ENCODE measurements around the gene TCIRG1. TPM values are rescaled to one million over a fixed set of nuclear protein-coding genes. Genes with fewer than 3 reads are reported as not detected.

TCIRG1 gene
- total and polyA plus RNA-seq, 12 donors, result 28.4 to 1,150 (median 258) TPM

- 71 to 89% (median 75%) methylated on average over 12 to 14 of the region's 14 CpGs for WGBS, 4 donors
- peak in 1 of 7 donors; percentile 13 for DNase-seq
- TF ChIP-seq, protein P1, sequence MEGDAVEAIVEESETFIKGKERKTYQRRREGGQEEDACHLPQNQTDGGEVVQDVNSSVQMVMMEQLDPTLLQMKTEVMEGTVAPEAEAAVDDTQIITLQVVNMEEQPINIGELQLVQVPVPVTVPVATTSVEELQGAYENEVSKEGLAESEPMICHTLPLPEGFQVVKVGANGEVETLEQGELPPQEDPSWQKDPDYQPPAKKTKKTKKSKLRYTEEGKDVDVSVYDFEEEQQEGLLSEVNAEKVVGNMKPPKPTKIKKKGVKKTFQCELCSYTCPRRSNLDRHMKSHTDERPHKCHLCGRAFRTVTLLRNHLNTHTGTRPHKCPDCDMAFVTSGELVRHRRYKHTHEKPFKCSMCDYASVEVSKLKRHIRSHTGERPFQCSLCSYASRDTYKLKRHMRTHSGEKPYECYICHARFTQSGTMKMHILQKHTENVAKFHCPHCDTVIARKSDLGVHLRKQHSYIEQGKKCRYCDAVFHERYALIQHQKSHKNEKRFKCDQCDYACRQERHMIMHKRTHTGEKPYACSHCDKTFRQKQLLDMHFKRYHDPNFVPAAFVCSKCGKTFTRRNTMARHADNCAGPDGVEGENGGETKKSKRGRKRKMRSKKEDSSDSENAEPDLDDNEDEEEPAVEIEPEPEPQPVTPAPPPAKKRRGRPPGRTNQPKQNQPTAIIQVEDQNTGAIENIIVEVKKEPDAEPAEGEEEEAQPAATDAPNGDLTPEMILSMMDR (IDR thresholded peaks at IDR 0.05), result no peak
- TF ChIP-seq POLR2A (IDR thresholded peaks at IDR 0.05), result no peak
- no peaks in the 10 kb centered on the region for H3K36me3 ChIP-seq (replicated peaks in 1 of 2)
- intact Hi-C loops (cut with DNase I), result no loop called here
- no peaks in the 10 kb centered on the region for H3K9me3 ChIP-seq (replicated peaks in 1 of 3)
- no peaks in the 10 kb centered on the region for H3K27me3 ChIP-seq
- H3K4me1 ChIP-seq (replicated peaks in 1 of 2), result peaks cover 8 to 20% of the 10 kb centered on the region in 2 donors
- no peak overlapping the region for H3K27ac ChIP-seq
- no peak overlapping the region for H3K4me3 ChIP-seq
Observed at GRCh38 chr11:68004551-68005335, 34.1 kb upstream of the TCIRG1 start.

DNA sequence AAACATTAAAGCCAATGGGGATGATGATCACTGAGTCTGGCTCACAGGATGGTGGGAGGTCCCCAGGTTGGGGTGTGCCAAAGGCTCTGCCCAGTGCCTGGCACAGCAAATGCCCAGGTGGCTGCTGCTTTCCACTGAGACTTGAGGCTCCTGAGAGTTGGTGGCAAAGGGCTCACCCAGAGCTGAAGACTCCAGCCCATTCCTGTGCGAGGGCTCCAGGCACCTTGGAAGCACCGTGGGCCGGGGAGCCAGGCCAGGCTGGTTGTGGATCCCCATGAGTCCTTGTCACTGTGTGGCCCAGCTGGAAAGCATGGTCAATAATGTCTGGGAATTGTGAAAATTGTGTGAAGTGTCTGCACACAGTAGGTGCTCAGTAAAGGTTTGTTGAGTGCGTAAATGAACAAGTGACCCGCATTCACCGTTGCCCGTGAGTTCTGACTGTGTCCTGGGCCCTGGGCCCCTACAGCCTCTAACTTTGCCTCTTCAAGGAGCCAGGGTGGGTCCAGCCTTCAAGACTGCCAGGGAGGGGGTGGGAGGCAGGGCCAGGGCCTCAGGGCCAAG, 32.1 kb upstream of the TCIRG1 start:
- no peak for DNase-seq
- Histone ChIP-seq H3K4me1 (replicated peaks in 1 of 2) (peaks cover 27 to 39% of the 10 kb centered on the region in 2 donors), H3K36me3 (replicated peaks in 1 of 2) (no peaks in the 10 kb centered on the region), H3K9me3 (replicated peaks in 1 of 3) (no peaks in the 10 kb centered on the region), H3K27ac (no peak overlapping the region), H3K4me3 (no peak overlapping the region), H3K27me3 (no peaks in the 10 kb centered on the region)
- no peak for TF ChIP-seq POLR2A (IDR thresholded peaks at IDR 0.05)
- TF ChIP-seq, protein P1 (IDR thresholded peaks at IDR 0.05), result no peak
- intact Hi-C loops (cut with DNase I), result no loop called here
- WGBS, 4 donors, result 84 to 96% (median 95%) methylated on average over 4 to 7 of the region's 7 CpGs

GRCh38 chr11:68007498-68008380, 31.1 kb upstream of the TCIRG1 start:
- Histone ChIP-seq H3K9me3 (replicated peaks in 1 of 3) (no peaks in the 10 kb centered on the region), H3K27me3 (no peaks in the 10 kb centered on the region), H3K36me3 (replicated peaks in 1 of 2) (no peaks in the 10 kb centered on the region), H3K27ac (peak overlapping the region in 2 of 5 donors; percentile 92 to 99), H3K4me1 (replicated peaks in 1 of 2) (peaks cover 36 to 48% of the 10 kb centered on the region in 2 donors), H3K4me3 (no peak overlapping the region)
- TF ChIP-seq, protein P1 (IDR thresholded peaks at IDR 0.05), result no peak
- TF ChIP-seq POLR2A (IDR thresholded peaks at IDR 0.05), result no peak
- WGBS, 4 donors, result 78 to 91% (median 84%) methylated on average over 8 to 16 of the region's 16 CpGs
- no peak for DNase-seq
- intact Hi-C loops (cut with DNase I), result no loop called here

Measured in adrenal gland (tissue), 12 donors.